Heart left ventricle (tissue), 13 donors: ENCODE results near the gene CPEB1.

Source experiments
- POLR2A ChIP-seq, 2 donors: fragments of 450-650 bp; IDR thresholded peaks; one replicate each; pipeline ENCODE4 v1.6.1; 2017; ENCODE audit warnings: antibody characterized with exemption in 2 of 2, mild to moderate bottlenecking in 2 of 2, moderate library complexity in 2 of 2
- TF ChIP-seq, protein P1 (sequence below), 12 donors: fragments of 200-600 bp; sonication (generic) in 4 of 12; IDR thresholded peaks; one replicate each; pipeline versions ENCODE4 v1.5.0 to v1.8.0; 2018 to 2022; ENCODE audit warnings: antibody characterized with exemption in 12 of 12, mild to moderate bottlenecking in 5 of 12
- donor health status: ischemic (EF 13 %, LVEDD 7.1; RV severe dilation, severe dysfunction).
- donor health status: DM: no; HTN: yes; CAD: no.
- donor health status: DM: no; HTN: no; CAD: no.
- donor health status: ischemic (EF 25% LVEDD 6.9; RV normal size, moderate dysfunction).
- donor health status: ischemic (EF 25% LVEDD 5.7; RV mildly dilated, moderate dysfunction).
- donor health status: ischemic (EF 35%, LVEDD 5.7; RV mildly dilated, moderate dysfunction).
- donor health status: nonischemic (EF 11% LVEDD 7.7; RV severe dilation, severe dysfunction).
- donor health status: DM: yes; HTN: yes; CAD: no.
- donor health status: PGD.
- donor health status: ischemic (EF 29% LVEDD 5.4; RV normal size, mild dysfunction).
- donor health status: nonischemic (EF 23%, LVEDD 6.1; RV moderate dilation, normal function).

DNA sequence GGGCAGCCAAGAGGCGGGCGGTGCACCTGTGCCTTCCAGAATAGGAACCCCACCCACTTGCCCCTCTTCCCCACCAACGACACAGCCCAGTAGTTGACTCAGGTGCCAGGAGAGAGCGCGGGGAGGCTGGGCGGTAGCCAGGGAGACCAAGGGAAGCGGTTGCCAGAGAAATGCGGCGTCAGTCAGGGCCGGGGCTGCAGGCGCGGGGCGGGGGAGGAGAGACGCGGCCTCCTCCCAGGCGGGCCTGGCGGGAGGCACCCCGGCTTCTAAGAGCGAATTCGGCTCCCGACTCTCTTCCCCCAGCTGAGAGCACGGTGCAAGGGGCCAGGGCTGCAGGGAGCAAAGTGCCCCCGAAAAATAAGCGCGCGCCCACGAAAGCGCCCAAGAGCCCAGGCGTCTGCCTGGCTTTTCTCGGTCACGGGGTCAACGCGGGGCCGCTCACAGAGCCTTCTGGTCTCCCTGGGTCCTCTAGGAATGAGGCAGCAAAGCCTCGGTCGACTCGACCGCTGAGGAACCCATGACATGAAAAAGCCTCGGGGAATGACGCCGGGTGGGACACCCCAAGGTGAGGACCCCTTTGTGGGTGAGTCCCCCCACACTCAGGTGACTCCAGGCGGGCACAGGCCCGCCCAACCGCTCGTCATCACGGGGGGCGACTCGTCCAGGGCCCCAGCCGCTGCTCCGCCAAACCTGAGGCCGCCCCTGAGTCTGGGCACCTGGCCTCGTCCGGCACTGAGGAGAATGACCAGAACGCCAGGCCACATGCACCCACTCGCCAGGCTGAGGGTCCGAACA lies 716 bp downstream of the CPEB1 start:
- TF ChIP-seq, protein P1, sequence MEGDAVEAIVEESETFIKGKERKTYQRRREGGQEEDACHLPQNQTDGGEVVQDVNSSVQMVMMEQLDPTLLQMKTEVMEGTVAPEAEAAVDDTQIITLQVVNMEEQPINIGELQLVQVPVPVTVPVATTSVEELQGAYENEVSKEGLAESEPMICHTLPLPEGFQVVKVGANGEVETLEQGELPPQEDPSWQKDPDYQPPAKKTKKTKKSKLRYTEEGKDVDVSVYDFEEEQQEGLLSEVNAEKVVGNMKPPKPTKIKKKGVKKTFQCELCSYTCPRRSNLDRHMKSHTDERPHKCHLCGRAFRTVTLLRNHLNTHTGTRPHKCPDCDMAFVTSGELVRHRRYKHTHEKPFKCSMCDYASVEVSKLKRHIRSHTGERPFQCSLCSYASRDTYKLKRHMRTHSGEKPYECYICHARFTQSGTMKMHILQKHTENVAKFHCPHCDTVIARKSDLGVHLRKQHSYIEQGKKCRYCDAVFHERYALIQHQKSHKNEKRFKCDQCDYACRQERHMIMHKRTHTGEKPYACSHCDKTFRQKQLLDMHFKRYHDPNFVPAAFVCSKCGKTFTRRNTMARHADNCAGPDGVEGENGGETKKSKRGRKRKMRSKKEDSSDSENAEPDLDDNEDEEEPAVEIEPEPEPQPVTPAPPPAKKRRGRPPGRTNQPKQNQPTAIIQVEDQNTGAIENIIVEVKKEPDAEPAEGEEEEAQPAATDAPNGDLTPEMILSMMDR (IDR thresholded peaks at IDR 0.05) = no peak
- TF ChIP-seq POLR2A (IDR thresholded peaks at IDR 0.05) = no peak
